Left lung (tissue), 10 donors: ENCODE results near the gene BAHCC1. TPM values are rescaled to one million over a fixed set of nuclear protein-coding genes. Genes with fewer than 3 reads are reported as not detected.
A peak's percentile ranks its signal among the peaks of the same experiment; 100 is the strongest.

Experiments used
- ATAC-seq: fragments of 200-7000 bp; cut with Tn5 transposase; one replicate; pipeline ENCODE4 v1.9.1; 2020; ENCODE audit warnings: moderate library complexity
- DNase-seq, 4 donors: peaks; one replicate each; pipeline ENCODE4 v3.0.0-alpha.2; 2013 to 2020
- H3K27ac ChIP-seq, 2 donors: fragments of 200-600 bp; sonication (generic) in 1 of 2; one replicate each; pipeline versions ENCODE4 v1.5.0 to v1.8.0; 2020 to 2021
- H3K27me3 ChIP-seq, 2 donors: fragments of 200-600 bp; sonication (generic) in 1 of 2; one replicate each; pipeline versions ENCODE4 v1.5.0 to v1.8.0; 2020 to 2021
- H3K36me3 ChIP-seq, 2 donors: fragments of 200-600 bp; sonication (generic) in 1 of 2; one replicate each; pipeline versions ENCODE4 v1.5.0 to v1.8.0; 2020 to 2021
- H3K4me1 ChIP-seq, 2 donors: fragments of 200-600 bp; one replicate each; pipeline ENCODE4 v1.8.0; 2021
- H3K4me3 ChIP-seq, 2 donors: fragments of 200-600 bp; sonication (generic) in 1 of 2; one replicate each; pipeline versions ENCODE4 v1.5.0 to v1.8.0; 2020 to 2021; ENCODE audit warnings: mild to moderate bottlenecking in 1 of 2
- H3K9me3 ChIP-seq, 2 donors: fragments of 200-600 bp; sonication (generic) in 1 of 2; one replicate each; pipeline versions ENCODE4 v1.5.0 to v1.8.0; 2020 to 2021
- intact Hi-C, 2 donors: fragments of 100-400 bp; cut with DNase I; formaldehyde crosslinking; loops; one replicate each; pipeline versions ENCODE4 v1.11.2 to v1.14.2; 2022
- polyA plus RNA-seq, 6 donors: library from polyadenylated mRNA; unstranded; fragments of 120-200 nt; gene quantifications; one replicate each; pipeline ENCODE4 v1.2.1, GENCODE V29; 2013; ENCODE audit not compliant: insufficient read length in 6 of 6
- total RNA-seq, 2 donors: library from RNA; stranded (reverse); fragmentation: NEBNext Ultra II Directional; extraction: Animal tissue kit (Norgen Biotek cat#: 25700); gene quantifications; one replicate each; pipeline ENCODE4 v1.2.1, GENCODE V29; 2021
- TF ChIP-seq, protein P1 (sequence below), 2 donors: fragments of 200-600 bp; sonication (generic) in 1 of 2; IDR thresholded peaks; one replicate each; pipeline versions ENCODE4 v1.5.0 to v1.8.0; 2021; ENCODE audit warnings: antibody characterized with exemption in 2 of 2
- donor health status: DM: no; HTN: yes; CAD: no.
- donor health status: DM: no; HTN: no; CAD: no.

BAHCC1 gene
- total and polyA plus RNA-seq, 8 donors = 13.6 to 28.5 (median 21.4) TPM

DNA sequence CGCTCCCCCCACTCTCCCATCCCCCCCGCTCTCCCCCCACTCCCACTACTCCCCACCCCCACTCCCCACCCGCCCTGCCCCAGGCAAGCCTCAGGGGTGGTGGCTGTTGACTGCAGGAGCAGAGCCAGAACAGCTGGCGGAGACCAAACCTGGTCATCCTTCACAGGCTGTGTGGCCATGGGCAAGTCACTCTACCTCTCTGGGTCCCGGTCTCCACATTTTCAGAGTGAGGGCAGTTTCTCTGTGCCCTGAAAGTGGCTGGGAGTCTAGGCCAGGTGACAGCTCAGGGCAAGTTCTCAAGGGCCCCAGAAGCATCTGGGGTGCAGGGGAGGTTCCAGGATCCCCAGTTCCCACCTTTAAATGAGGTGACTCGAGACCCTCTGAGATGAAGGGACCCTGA, 15.1 kb upstream of the BAHCC1 start:
- intact Hi-C loops = no loop called here
- TF ChIP-seq, protein P1, sequence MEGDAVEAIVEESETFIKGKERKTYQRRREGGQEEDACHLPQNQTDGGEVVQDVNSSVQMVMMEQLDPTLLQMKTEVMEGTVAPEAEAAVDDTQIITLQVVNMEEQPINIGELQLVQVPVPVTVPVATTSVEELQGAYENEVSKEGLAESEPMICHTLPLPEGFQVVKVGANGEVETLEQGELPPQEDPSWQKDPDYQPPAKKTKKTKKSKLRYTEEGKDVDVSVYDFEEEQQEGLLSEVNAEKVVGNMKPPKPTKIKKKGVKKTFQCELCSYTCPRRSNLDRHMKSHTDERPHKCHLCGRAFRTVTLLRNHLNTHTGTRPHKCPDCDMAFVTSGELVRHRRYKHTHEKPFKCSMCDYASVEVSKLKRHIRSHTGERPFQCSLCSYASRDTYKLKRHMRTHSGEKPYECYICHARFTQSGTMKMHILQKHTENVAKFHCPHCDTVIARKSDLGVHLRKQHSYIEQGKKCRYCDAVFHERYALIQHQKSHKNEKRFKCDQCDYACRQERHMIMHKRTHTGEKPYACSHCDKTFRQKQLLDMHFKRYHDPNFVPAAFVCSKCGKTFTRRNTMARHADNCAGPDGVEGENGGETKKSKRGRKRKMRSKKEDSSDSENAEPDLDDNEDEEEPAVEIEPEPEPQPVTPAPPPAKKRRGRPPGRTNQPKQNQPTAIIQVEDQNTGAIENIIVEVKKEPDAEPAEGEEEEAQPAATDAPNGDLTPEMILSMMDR (IDR thresholded peaks at IDR 0.05) = no peak
- DNase-seq = no peak
- no peak overlapping the region for H3K27ac ChIP-seq
- H3K4me1 ChIP-seq = no peaks in the 10 kb centered on the region
- peaks cover 0 to 8% of the 10 kb centered on the region in 2 donors for H3K27me3 ChIP-seq
- no peak for ATAC-seq
- H3K36me3 ChIP-seq = no peaks in the 10 kb centered on the region
- no peak overlapping the region for H3K4me3 ChIP-seq
- no peaks in the 10 kb centered on the region for H3K9me3 ChIP-seq

DNA sequence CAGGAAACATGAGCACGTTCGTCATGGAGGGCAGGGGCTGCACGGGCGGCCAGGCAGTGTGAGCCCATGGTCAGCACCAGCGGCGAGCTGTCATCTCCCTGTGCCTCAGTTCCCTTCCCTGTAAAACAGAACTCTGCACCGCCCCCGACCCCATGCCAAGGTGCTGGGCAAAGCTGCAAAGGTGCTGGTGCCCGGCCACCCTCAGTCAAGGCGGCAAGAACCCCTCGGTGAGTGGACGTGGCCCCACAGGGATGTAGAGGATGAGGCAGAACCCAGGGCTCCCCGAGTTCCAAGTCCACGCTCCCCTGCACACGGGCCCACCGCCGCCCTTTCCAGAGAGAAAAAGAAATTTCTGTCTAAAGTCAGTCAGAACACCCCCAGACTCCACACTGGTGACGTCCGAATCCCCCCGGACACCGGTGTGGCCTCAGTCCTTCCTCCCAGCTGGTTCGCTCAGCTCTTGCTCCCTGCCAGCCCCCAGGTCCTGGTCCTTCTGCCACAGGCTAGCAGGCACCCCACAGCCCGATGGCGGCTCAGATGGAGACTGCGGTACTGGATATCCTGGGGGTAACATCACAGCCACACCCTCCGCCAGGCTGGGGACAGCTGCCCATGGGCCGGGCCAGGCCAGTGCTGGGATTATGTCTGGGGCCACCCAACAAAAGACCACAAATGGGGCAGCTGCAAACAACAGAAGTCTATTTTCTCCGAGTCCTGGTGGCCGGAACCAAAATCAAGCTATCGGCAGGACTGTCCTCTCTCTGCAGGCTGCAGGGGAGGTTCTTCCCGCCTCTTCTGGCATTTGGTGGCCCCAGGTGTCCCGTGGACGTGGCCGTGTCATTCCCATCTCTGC, 14.4 kb upstream of the BAHCC1 start:
- ATAC-seq (no peak), DNase-seq (no peak)
- Histone ChIP-seq H3K4me1 (peaks cover 0 to 2% of the 10 kb centered on the region in 2 donors), H3K27me3 (peaks cover 0 to 16% of the 10 kb centered on the region in 2 donors), H3K9me3 (no peaks in the 10 kb centered on the region), H3K36me3 (no peaks in the 10 kb centered on the region), H3K4me3 (no peak overlapping the region), H3K27ac (no peak overlapping the region)
- TF ChIP-seq, protein P1 (IDR thresholded peaks at IDR 0.05) = no peak
- intact Hi-C loops = no loop called here

DNA sequence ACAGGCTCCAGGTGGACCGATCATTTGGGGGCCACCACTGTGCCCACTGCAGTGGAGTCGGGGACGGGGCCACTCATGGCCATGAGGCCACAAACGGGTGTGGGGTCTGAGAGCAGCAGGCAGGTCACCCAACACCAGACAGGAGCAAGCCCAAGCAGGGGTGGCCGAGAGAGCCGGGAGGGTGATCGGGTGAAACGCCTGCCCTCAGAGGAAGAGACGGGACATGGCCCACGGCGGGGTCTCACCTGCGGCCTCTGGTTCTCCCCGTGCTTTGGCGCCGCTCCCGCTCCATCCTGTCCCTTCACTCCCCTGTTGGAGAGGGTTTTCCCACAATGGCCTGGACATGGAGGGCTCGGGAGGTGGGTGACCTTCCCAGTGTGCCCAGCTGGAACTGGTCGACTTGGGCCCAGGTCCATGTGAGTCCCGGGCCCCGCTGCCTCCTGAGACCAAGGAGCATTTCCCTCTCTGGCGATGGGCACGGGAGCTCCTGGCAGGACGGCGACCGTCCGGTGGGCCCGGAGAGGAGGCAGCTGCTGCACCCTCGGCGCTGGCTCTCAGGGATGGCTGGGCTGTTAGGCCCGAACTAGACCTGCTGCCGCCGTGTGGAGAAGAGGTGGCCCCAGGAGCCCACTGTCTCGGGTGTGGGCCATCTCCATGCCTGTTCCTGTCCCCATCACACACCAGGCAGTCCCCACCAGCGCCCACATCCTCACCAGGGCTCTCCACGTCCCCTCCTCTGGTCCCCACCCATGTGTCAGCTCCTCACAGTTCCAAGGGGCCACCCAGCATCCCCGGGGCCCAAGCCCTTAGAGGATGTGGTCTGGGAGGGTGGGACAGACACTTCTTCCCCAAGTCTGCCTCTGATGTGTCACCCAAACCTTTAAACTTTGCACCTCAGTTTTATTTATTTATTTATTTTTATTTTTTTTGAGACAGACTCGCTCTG, 13.4 kb upstream of the BAHCC1 start:
- H3K4me1 ChIP-seq = peaks cover 5 to 12% of the 10 kb centered on the region in 2 donors
- no peak for ATAC-seq
- H3K9me3 ChIP-seq = no peaks in the 10 kb centered on the region
- H3K36me3 ChIP-seq = no peaks in the 10 kb centered on the region
- no peak overlapping the region for H3K27ac ChIP-seq
- intact Hi-C loops = no loop called here
- H3K4me3 ChIP-seq = no peak overlapping the region
- H3K27me3 ChIP-seq = peaks cover 0 to 26% of the 10 kb centered on the region in 2 donors
- TF ChIP-seq, protein P1 (IDR thresholded peaks at IDR 0.05) = no peak
- DNase-seq = peak in 1 of 4 donors; percentile 71

DNA sequence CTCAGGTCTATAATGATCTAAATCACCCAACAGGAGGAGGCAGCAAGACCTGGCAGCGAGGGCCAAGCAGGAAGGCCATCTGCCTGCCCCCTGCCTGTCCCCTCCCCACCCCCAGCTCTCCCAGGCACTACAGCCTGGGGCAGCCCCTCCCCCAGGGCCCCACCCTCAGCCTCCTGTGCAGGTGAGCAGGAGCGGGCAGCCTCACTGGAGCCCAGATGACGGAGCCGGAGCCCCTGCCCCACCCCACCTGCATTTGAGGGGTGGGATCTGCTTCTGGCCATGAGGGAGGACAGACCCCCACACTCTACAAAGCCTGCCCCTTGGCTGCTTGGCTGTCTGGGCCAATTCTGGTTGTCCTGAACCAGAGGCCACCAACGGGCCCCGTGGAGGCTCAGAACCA, 12.4 kb upstream of the BAHCC1 start:
- peaks cover 8 to 19% of the 10 kb centered on the region in 2 donors for H3K4me1 ChIP-seq
- peaks cover 0 to 36% of the 10 kb centered on the region in 2 donors for H3K27me3 ChIP-seq
- DNase-seq = no peak
- no peak overlapping the region for H3K4me3 ChIP-seq
- intact Hi-C loops = no loop called here
- H3K27ac ChIP-seq = no peak overlapping the region
- H3K9me3 ChIP-seq = no peaks in the 10 kb centered on the region
- TF ChIP-seq, protein P1 (IDR thresholded peaks at IDR 0.05) = no peak
- H3K36me3 ChIP-seq = no peaks in the 10 kb centered on the region
- no peak for ATAC-seq
